IMR-90 (cell line): ENCODE measurements around the gene CLDN9. TPM values are rescaled to one million over a fixed set of nuclear protein-coding genes. Genes with fewer than 3 reads are reported as not detected.

Experiments
- ATAC-seq: fragments of 200-7000 bp; cut with Tn5 transposase; 2 replicates; pipeline ENCODE4 v1.9.1; 2020; ENCODE audit warnings: low read depth, mild to moderate bottlenecking, moderate library complexity
- BruUV-seq: library from RNA; stranded (reverse); fragments of 400-500 nt; replicated peaks from 2 replicates; lab custom pipeline; 2021; lab: Mats Ljungman, UMichigan
- CTCF ChIA-PET: fragments of 300-600 bp; formaldehyde crosslinking; extraction: SDS; loops from one replicate; lab custom pipeline; 2021; ENCODE audit warnings: antibody characterized with exemption; lab: Yijun Ruan, JAX
- POLR2A ChIA-PET: fragments of 300-600 bp; sonication (Branson Sonifier 250); formaldehyde crosslinking; loops from one replicate; lab custom pipeline; 2022; ENCODE audit warnings: antibody characterized with exemption; ENCODE audit not compliant: unreplicated experiment; lab: Charles Lee
- DNase-seq: peaks from one replicate; pipeline ENCODE4 v3.0.0; 2013
- H2AFZ ChIP-seq: replicated peaks from 2 replicates; pipeline ENCODE3; 2013; ENCODE audit warnings: low read length, mild to moderate bottlenecking; ENCODE audit not compliant: poor library complexity
- H2AK5ac ChIP-seq: 2 replicates; pipeline ENCODE4 v1.6.1; 2013; ENCODE audit warnings: low read depth, low read length, inconsistent platforms
- H2AK9ac ChIP-seq: replicated peaks from 2 replicates; pipeline ENCODE3; 2013; ENCODE audit warnings: mild to moderate bottlenecking, low read depth, low read length, moderate library complexity; ENCODE audit not compliant: poor library complexity
- H2BK120ac ChIP-seq: 2 replicates; pipeline ENCODE4 v1.6.1; 2013; ENCODE audit warnings: low read depth, low read length, inconsistent platforms
- H2BK15ac ChIP-seq: 3 replicates; pipeline ENCODE4 v1.6.1; 2013; ENCODE audit warnings: low read depth, low read length, inconsistent platforms
- H2BK20ac ChIP-seq: 2 replicates; pipeline ENCODE4 v1.6.1; 2013; ENCODE audit warnings: low read depth, mild to moderate bottlenecking, inconsistent platforms, low read length, moderate library complexity
- H2BK5ac ChIP-seq: 2 replicates; pipeline ENCODE4 v1.6.1; 2013; ENCODE audit warnings: mild to moderate bottlenecking, low read depth, low read length, inconsistent platforms; ENCODE audit not compliant: poor library complexity, severe bottlenecking
- H3K14ac ChIP-seq: replicated peaks from 2 replicates; pipeline ENCODE4 v1.6.1; 2013; ENCODE audit warnings: low read depth, low read length, inconsistent platforms
- H3K18ac ChIP-seq: 2 replicates; pipeline ENCODE4 v1.6.1; 2013; ENCODE audit warnings: low read depth, low read length, control low read depth
- H3K23ac ChIP-seq: 2 replicates; pipeline ENCODE4 v1.6.1; 2013; ENCODE audit warnings: low read depth, low read length, inconsistent platforms
- H3K27ac ChIP-seq: 2 replicates; pipeline ENCODE4 v1.5.1; 2013; ENCODE audit warnings: mild to moderate bottlenecking, control low read depth, low read length; ENCODE audit not compliant: insufficient read depth
- H3K27me3 ChIP-seq: 2 replicates; pipeline ENCODE4 v1.6.1; 2013; ENCODE audit warnings: low read length; ENCODE audit not compliant: control insufficient read depth, insufficient read depth
- H3K36me3 ChIP-seq: 2 replicates; pipeline ENCODE4 v1.6.1; 2013; ENCODE audit warnings: low read length, mixed read lengths; ENCODE audit not compliant: control insufficient read depth, insufficient read depth
- H3K4ac ChIP-seq: 2 replicates; pipeline ENCODE4 v1.6.1; 2013; ENCODE audit warnings: low read depth, low read length, inconsistent platforms
- H3K4me1 ChIP-seq: 2 replicates; pipeline ENCODE4 v1.6.1; 2013; ENCODE audit warnings: low read length, mixed read lengths; ENCODE audit not compliant: control insufficient read depth, insufficient read depth
- H3K4me2 ChIP-seq: 2 replicates; pipeline ENCODE4 v1.6.1; 2013; ENCODE audit warnings: low read depth, mild to moderate bottlenecking, control low read depth, low read length, moderate library complexity
- H3K4me3 ChIP-seq: 2 replicates; pipeline ENCODE4 v1.5.1; 2013; ENCODE audit warnings: low read depth, mild to moderate bottlenecking, control low read depth, low read length, moderate library complexity; ENCODE audit not compliant: insufficient read depth
- H3K56ac ChIP-seq: 2 replicates; pipeline ENCODE4 v1.6.1; 2013; ENCODE audit warnings: low read length, inconsistent platforms; ENCODE audit not compliant: insufficient read depth; ENCODE audit errors: extremely low read depth
- H3K79me1 ChIP-seq, 2 experiments: 2 replicates each; pipeline ENCODE4 v1.6.1; 2013; ENCODE audit warnings: low read length in 2 of 2, inconsistent platforms in 1 of 2, low read depth in 1 of 2
- H3K9ac ChIP-seq: 2 replicates; pipeline ENCODE4 v1.6.1; 2013; ENCODE audit warnings: low read depth, low read length, control low read depth
- H3K9me1 ChIP-seq: 2 replicates; pipeline ENCODE4 v1.6.1; 2013; ENCODE audit warnings: low read length, inconsistent platforms; ENCODE audit not compliant: insufficient read depth
- H3K9me3 ChIP-seq: 2 replicates; pipeline ENCODE4 v1.6.1; 2013; ENCODE audit warnings: low read length; ENCODE audit not compliant: control insufficient read depth, insufficient read depth
- H4K20me1 ChIP-seq: 2 replicates; pipeline ENCODE4 v1.6.1; 2013; ENCODE audit warnings: low read length, inconsistent platforms; ENCODE audit not compliant: insufficient read depth
- H4K5ac ChIP-seq: 2 replicates; pipeline ENCODE4 v1.6.1; 2013; ENCODE audit warnings: mild to moderate bottlenecking, low read depth, low read length, control low read depth
- H4K8ac ChIP-seq, 2 experiments: 2 replicates each; pipeline ENCODE4 v1.6.1; 2013; ENCODE audit warnings: low read depth in 2 of 2, low read length in 2 of 2, control low read depth in 1 of 2, inconsistent platforms in 1 of 2
- H4K91ac ChIP-seq: 2 replicates; pipeline ENCODE4 v1.6.1; 2013; ENCODE audit warnings: low read depth, low read length, inconsistent platforms; ENCODE audit not compliant: insufficient read depth
- BHLHE40 ChIP-seq: fragments of 150-350 bp; IDR thresholded peaks from 2 replicates; pipeline ENCODE4 v1.6.1; 2016; ENCODE audit warnings: mild to moderate bottlenecking, low read depth, low read length
- CEBPB ChIP-seq: IDR thresholded peaks from 2 replicates; pipeline ENCODE4 v1.6.1; 2012; ENCODE audit warnings: low read depth, low read length, improper control_type of control experiment
- CHD1 ChIP-seq: IDR thresholded peaks from 2 replicates; pipeline ENCODE4 v1.6.1; 2012; ENCODE audit warnings: low read depth, low read length, improper control_type of control experiment
- CTCF ChIP-seq: conservative IDR thresholded peaks from 2 replicates; pipeline ENCODE4 v1.5.1; 2012; ENCODE audit warnings: mild to moderate bottlenecking, low read depth, low read length, improper control_type of control experiment
- ELK1 ChIP-seq: fragments of 150-350 bp; IDR thresholded peaks from 2 replicates; pipeline ENCODE4 v1.6.1; 2016; ENCODE audit warnings: low read depth, mild to moderate bottlenecking, low read length, moderate library complexity, borderline replicate concordance
- FOS ChIP-seq: fragments of 150-350 bp; IDR thresholded peaks from 2 replicates; pipeline ENCODE4 v1.6.1; 2016; ENCODE audit warnings: low read depth, low read length
- MAFK ChIP-seq: IDR thresholded peaks from 2 replicates; pipeline ENCODE4 v1.6.1; 2012; ENCODE audit warnings: low read depth, low read length, improper control_type of control experiment
- MAZ ChIP-seq: IDR thresholded peaks from 2 replicates; pipeline ENCODE4 v1.6.1; 2012; ENCODE audit warnings: low read depth, mild to moderate bottlenecking, low read length, improper control_type of control experiment, moderate library complexity, borderline replicate concordance
- NFE2L2 ChIP-seq: fragments of 150-350 bp; IDR thresholded peaks from 2 replicates; pipeline ENCODE4 v1.6.1; 2016; ENCODE audit warnings: low read depth, mild to moderate bottlenecking, low read length
- POLR2A ChIP-seq: IDR thresholded peaks from 2 replicates; pipeline ENCODE4 v1.6.1; 2012; ENCODE audit warnings: mild to moderate bottlenecking, low read depth, low read length
- RAD21 ChIP-seq: IDR thresholded peaks from 2 replicates; pipeline ENCODE4 v1.6.1; 2012; ENCODE audit warnings: low read length, improper control_type of control experiment
- RCOR1 ChIP-seq: IDR thresholded peaks from 2 replicates; pipeline ENCODE4 v1.6.1; 2012; ENCODE audit warnings: mild to moderate bottlenecking, low read length, improper control_type of control experiment; ENCODE audit not compliant: insufficient replicate concordance
- RFX5 ChIP-seq: IDR thresholded peaks from 2 replicates; pipeline ENCODE4 v1.8.0; 2012; ENCODE audit warnings: low read depth, mild to moderate bottlenecking, low read length, moderate library complexity
- SMC3 ChIP-seq: fragments of 150-350 bp; IDR thresholded peaks from 2 replicates; pipeline ENCODE4 v1.6.1; 2016; ENCODE audit warnings: low read depth, mild to moderate bottlenecking, antibody characterized with exemption, low read length, moderate library complexity
- USF2 ChIP-seq: fragments of 150-350 bp; IDR thresholded peaks from 2 replicates; pipeline ENCODE4 v1.6.1; 2017; ENCODE audit warnings: mild to moderate bottlenecking, antibody characterized with exemption, low read length, low read depth
- WGBS, 2 experiments: methylation state at CpG; one replicate each; pipeline versions ENCODE4 v1.1.5 to v1.1.7; 2013; ENCODE audit warnings: missing lambda C conversion rate in 2 of 2; ENCODE audit not compliant: insufficient read length in 1 of 2; ENCODE audit errors: extremely low coverage in 2 of 2; 5-methylcytosine and 5-hydroxymethylcytosine counted together
- dilution Hi-C: fragments of 300-500 bp; cut with HindIII; formaldehyde crosslinking; loops from one replicate; pipeline ENCODE4 v1.14.3; 2018; ENCODE audit warnings: low sequenced_read_pairs; ENCODE audit not compliant: unreplicated experiment
- in situ Hi-C: fragments of 300-500 bp; cut with MboI; formaldehyde crosslinking; loops from 3 replicates; pipeline ENCODE4 v1.14.3; 2019; ENCODE audit warnings: low sequenced_read_pairs, inconsistent platforms, mixed read lengths
- intact Hi-C: fragments of 100-400 bp; cut with micrococcal nuclease; formaldehyde crosslinking; loops from 2 replicates; pipeline ENCODE4 v1.10.0; 2022
- polyA plus RNA-seq, 3 experiments: library from polyadenylated mRNA; depleted of rRNA; stranded (reverse); fragments of >200 nt; gene quantifications; 2 replicates each; pipeline ENCODE4 v1.2.3, GENCODE V29; 2012; ENCODE audit warnings: low replicate concordance in 1 of 3
- total RNA-seq: library from RNA; depleted of rRNA; stranded (reverse); fragments of >200 nt; gene quantifications from 2 replicates; pipeline ENCODE4 v1.2.3, GENCODE V29; 2012

The CLDN9 gene
- total and polyA plus RNA-seq, 2 of the 4 experiments (the other 2 are of a cell fraction): 0.05 TPM; not detected in 1

- peaks cover 5 to 26% of the 10 kb centered on the region in 2 experiments; a peak in 3 of 4 replicates for H3K79me1 ChIP-seq
- H3K4me2 ChIP-seq: no peak overlapping the region
- no peak overlapping the region for H2AFZ ChIP-seq
- peaks cover 4% of the 10 kb centered on the region; the same call in 1 of the 2 replicates for H3K27me3 ChIP-seq
- H3K18ac ChIP-seq: no peak overlapping the region
- H3K9me1 ChIP-seq: peaks cover 17% of the 10 kb centered on the region
- no peak overlapping the region for H3K14ac ChIP-seq
- H2BK20ac ChIP-seq: no peak overlapping the region
- BruUV-seq: no TSS peak
- dilution Hi-C loops (no loop called here), in situ Hi-C loops (no loop called here), intact Hi-C loops (no loop called here)
- no peaks in the 10 kb centered on the region for H3K9me3 ChIP-seq
- no peak overlapping the region for H4K8ac ChIP-seq
- WGBS, 2 experiments: 85% methylated on average over 9 of the region's 15 CpGs; no CpG with 5 or more reads in 1 of the 2 experiments
- peaks cover 24% of the 10 kb centered on the region for H4K20me1 ChIP-seq
- no peak overlapping the region for H3K4me3 ChIP-seq
- H3K27ac ChIP-seq: no peak overlapping the region
- no peak overlapping the region for H4K91ac ChIP-seq
- no peak overlapping the region for H3K23ac ChIP-seq
- H2AK5ac ChIP-seq: no peak overlapping the region
- H3K56ac ChIP-seq: no peak overlapping the region
- ATAC-seq: no peak
- DNase-seq: no peak
- H3K4ac ChIP-seq: no peak overlapping the region
- H2BK120ac ChIP-seq: no peak overlapping the region
- peaks cover 3% of the 10 kb centered on the region; the same call in 1 of the 2 replicates for H3K4me1 ChIP-seq
- no peak overlapping the region for H3K9ac ChIP-seq
- no peak overlapping the region for H4K5ac ChIP-seq
- no peak overlapping the region for H2AK9ac ChIP-seq
- H2BK15ac ChIP-seq: no peak overlapping the region
- ChIA-PET POLR2A (no interaction called here), CTCF (interaction anchor here (0.6 kb wide), 1 partner anchor 14 kb away, joined by 3 read pairs; no protein-coding TSS in a partner anchor)
- H3K36me3 ChIP-seq: peaks cover 2% of the 10 kb centered on the region; the same call in 1 of the 2 replicates
- H2BK5ac ChIP-seq: no peak overlapping the region
- TF ChIP-seq SMC3 (no peak), RFX5 (no peak), FOS (no peak), USF2 (no peak), RAD21 (no peak), NFE2L2 (no peak), MAZ (no peak), CTCF (no peak), ELK1 (no peak), POLR2A (no peak), CHD1 (no peak), RCOR1 (no peak), MAFK (no peak), BHLHE40 (no peak), CEBPB (no peak)
These were observed 40.5 kb upstream of the CLDN9 start for GRCh38 chr16:2971985-2972784.
